Spinal cord (tissue), 10 donors: ENCODE measurements around the gene CCDC180. TPM values are rescaled to one million over a fixed set of nuclear protein-coding genes. Genes with fewer than 3 reads are reported as not detected.

Experiments
- DNase-seq, 6 donors: peaks; one replicate each; pipeline versions ENCODE4 v3.0.0 to v3.0.0-alpha.2; 2013 to 2015; ENCODE audit warnings: low spot score in 6 of 6, low read depth in 4 of 6
- H3K27ac ChIP-seq: one replicate; pipeline ENCODE4 v1.5.1; 2013; ENCODE audit warnings: low read depth, low read length, control low read depth
- H3K27me3 ChIP-seq: one replicate; pipeline ENCODE4 v1.6.1; 2013; ENCODE audit warnings: low read length; ENCODE audit not compliant: control insufficient read depth, insufficient read depth
- H3K36me3 ChIP-seq: one replicate; pipeline ENCODE4 v1.6.1; 2013; ENCODE audit warnings: low read length; ENCODE audit not compliant: control insufficient read depth, insufficient read depth
- H3K4me1 ChIP-seq: one replicate; pipeline ENCODE4 v1.6.1; 2013; ENCODE audit warnings: low read length; ENCODE audit not compliant: control insufficient read depth, insufficient read depth
- H3K4me3 ChIP-seq: one replicate; pipeline ENCODE4 v1.5.1; 2013; ENCODE audit warnings: low read depth, low read length, control low read depth
- H3K9me3 ChIP-seq: one replicate; pipeline ENCODE4 v1.6.1; 2013; ENCODE audit warnings: low read length; ENCODE audit not compliant: control insufficient read depth, insufficient read depth
- WGBS: methylation state at CpG from one replicate; pipeline ENCODE4 v1.1.5; 2013; ENCODE audit warnings: missing lambda C conversion rate; ENCODE audit not compliant: insufficient coverage; 5-methylcytosine and 5-hydroxymethylcytosine counted together
- polyA plus RNA-seq, 2 donors: library from polyadenylated mRNA; unstranded; fragments of 120-200 nt; gene quantifications; one replicate each; pipeline ENCODE4 v1.2.1, GENCODE V29; 2013; ENCODE audit not compliant: insufficient read length in 2 of 2
- total RNA-seq, 2 donors: library from RNA; depleted of rRNA in 1 of 2; stranded (reverse); fragments of 120-200 nt in 1 of 2; fragments of >200 nt in 1 of 2; gene quantifications; one replicate each; pipeline versions ENCODE4 v1.2.3 to v1.2.4, GENCODE V29; 2013 to 2014
- donor health status: healthy.

CCDC180 gene
- total and polyA plus RNA-seq, 4 donors: 13.7 to 29.0 (median 20.9) TPM

GRCh38 chr9:97309260-97309659, 1.8 kb downstream of the CCDC180 start:
- Histone ChIP-seq H3K27me3 (peaks cover 5% of the 10 kb centered on the region), H3K4me1 (peaks cover 11% of the 10 kb centered on the region), H3K27ac (no peak overlapping the region), H3K36me3 (peaks cover 46% of the 10 kb centered on the region), H3K9me3 (peaks cover 1% of the 10 kb centered on the region), H3K4me3 (no peak overlapping the region)
- no peak for DNase-seq
- WGBS: 100% methylated on average over 5 of the region's 5 CpGs

DNA sequence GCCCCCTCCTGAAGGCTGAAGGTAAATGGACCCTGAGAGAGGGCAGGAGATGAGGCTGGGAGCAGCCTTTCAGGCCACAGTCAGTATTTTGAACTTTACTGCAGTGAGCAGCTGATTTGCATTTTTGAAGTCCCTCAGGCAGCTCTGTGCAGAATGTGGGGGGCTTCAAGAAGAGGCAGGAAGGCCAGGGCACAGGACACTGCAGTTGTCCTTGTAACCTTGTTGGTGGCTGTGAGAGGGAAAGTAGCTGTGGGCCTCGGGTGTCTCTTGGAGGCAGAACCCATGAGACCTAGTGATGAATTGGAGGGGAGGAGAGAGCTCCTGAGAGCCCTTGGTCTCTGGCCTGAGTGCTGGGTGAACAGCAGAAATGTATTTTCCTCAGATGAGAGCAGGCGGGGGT, 2.6 kb downstream of the CCDC180 start:
- Histone ChIP-seq H3K27ac (no peak overlapping the region), H3K4me1 (peaks cover 11% of the 10 kb centered on the region), H3K9me3 (no peaks in the 10 kb centered on the region), H3K4me3 (no peak overlapping the region), H3K27me3 (peaks cover 5% of the 10 kb centered on the region), H3K36me3 (peaks cover 53% of the 10 kb centered on the region)
- 96% methylated on average over 2 of the region's 2 CpGs for WGBS
- no peak for DNase-seq

- no peak overlapping the region for H3K4me3 ChIP-seq
- H3K36me3 ChIP-seq: peaks cover 61% of the 10 kb centered on the region
- H3K27me3 ChIP-seq: peaks cover 5% of the 10 kb centered on the region
- 100% methylated on average over 2 of the region's 2 CpGs for WGBS
- DNase-seq: no peak
- peaks cover 11% of the 10 kb centered on the region for H3K4me1 ChIP-seq
- H3K27ac ChIP-seq: no peak overlapping the region
- H3K9me3 ChIP-seq: no peaks in the 10 kb centered on the region
Measured at GRCh38 chr9:97310896-97311295, 3.4 kb downstream of the CCDC180 start.

- WGBS: 80% methylated on average over 9 of the region's 12 CpGs
- Histone ChIP-seq H3K36me3 (peaks cover 68% of the 10 kb centered on the region), H3K4me3 (no peak overlapping the region), H3K27ac (no peak overlapping the region), H3K4me1 (peaks cover 11% of the 10 kb centered on the region), H3K9me3 (no peaks in the 10 kb centered on the region), H3K27me3 (peaks cover 5% of the 10 kb centered on the region)
- no peak for DNase-seq
Measured at GRCh38 chr9:97311798-97312500, 4.5 kb downstream of the CCDC180 start.

- WGBS: 81% methylated on average over 3 of the region's 5 CpGs
- Histone ChIP-seq H3K36me3 (peaks cover 71% of the 10 kb centered on the region), H3K4me3 (no peak overlapping the region), H3K4me1 (peaks cover 5% of the 10 kb centered on the region), H3K27ac (no peak overlapping the region), H3K9me3 (no peaks in the 10 kb centered on the region), H3K27me3 (peaks cover under 1% of the 10 kb centered on the region)
- DNase-seq: no peak
Measured at GRCh38 chr9:97312556-97312955, 5.1 kb downstream of the CCDC180 start.

- no peaks in the 10 kb centered on the region for H3K9me3 ChIP-seq
- DNase-seq: no peak
- H3K36me3 ChIP-seq: peaks cover 74% of the 10 kb centered on the region
- no peaks in the 10 kb centered on the region for H3K27me3 ChIP-seq
- H3K4me3 ChIP-seq: no peak overlapping the region
- H3K27ac ChIP-seq: no peak overlapping the region
- H3K4me1 ChIP-seq: no peaks in the 10 kb centered on the region
- WGBS: 60% methylated on average over 1 of the region's 4 CpGs
Measured at GRCh38 chr9:97313243-97313642, 5.8 kb downstream of the CCDC180 start.

- H3K27me3 ChIP-seq: no peaks in the 10 kb centered on the region
- no peaks in the 10 kb centered on the region for H3K4me1 ChIP-seq
- WGBS: 94% methylated on average over 5 of the region's 5 CpGs
- no peak for DNase-seq
- H3K9me3 ChIP-seq: no peaks in the 10 kb centered on the region
- no peak overlapping the region for H3K4me3 ChIP-seq
- H3K36me3 ChIP-seq: peaks cover 79% of the 10 kb centered on the region
- H3K27ac ChIP-seq: no peak overlapping the region
Measured at GRCh38 chr9:97313746-97314145, 6.3 kb downstream of the CCDC180 start.

DNA sequence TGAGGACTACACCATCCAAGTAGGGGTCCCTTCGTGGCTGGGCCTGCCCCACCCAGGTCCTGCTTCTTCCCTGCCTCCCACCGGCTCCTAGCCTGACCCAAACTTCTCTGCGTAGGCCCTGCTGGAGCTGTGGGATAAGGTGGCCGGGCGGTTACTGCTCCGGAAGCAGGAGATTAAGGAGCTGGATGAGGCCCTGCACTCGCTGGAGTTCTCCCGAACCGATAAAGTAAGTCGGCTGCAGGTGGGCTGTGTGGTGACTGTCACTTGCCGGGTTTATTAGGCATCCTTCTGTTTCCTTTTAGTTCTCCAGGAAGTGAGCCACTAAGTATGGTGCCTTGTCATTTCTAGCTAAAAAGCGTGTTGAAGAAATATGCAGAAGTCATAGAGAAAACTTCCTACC, 7.0 kb downstream of the CCDC180 start:
- H3K27ac ChIP-seq: no peak overlapping the region
- no peaks in the 10 kb centered on the region for H3K27me3 ChIP-seq
- H3K9me3 ChIP-seq: no peaks in the 10 kb centered on the region
- peaks cover 78% of the 10 kb centered on the region for H3K36me3 ChIP-seq
- no peak overlapping the region for H3K4me3 ChIP-seq
- WGBS: over 99% methylated on average over 10 of the region's 12 CpGs
- DNase-seq: no peak
- H3K4me1 ChIP-seq: no peaks in the 10 kb centered on the region

GRCh38 chr9:97315550-97315949, 8.1 kb downstream of the CCDC180 start:
- H3K9me3 ChIP-seq: no peaks in the 10 kb centered on the region
- no peaks in the 10 kb centered on the region for H3K27me3 ChIP-seq
- H3K27ac ChIP-seq: no peak overlapping the region
- 82% methylated on average over 1 of the region's 4 CpGs for WGBS
- no peak overlapping the region for H3K4me3 ChIP-seq
- no peak for DNase-seq
- peaks cover 74% of the 10 kb centered on the region for H3K36me3 ChIP-seq
- no peaks in the 10 kb centered on the region for H3K4me1 ChIP-seq

DNA sequence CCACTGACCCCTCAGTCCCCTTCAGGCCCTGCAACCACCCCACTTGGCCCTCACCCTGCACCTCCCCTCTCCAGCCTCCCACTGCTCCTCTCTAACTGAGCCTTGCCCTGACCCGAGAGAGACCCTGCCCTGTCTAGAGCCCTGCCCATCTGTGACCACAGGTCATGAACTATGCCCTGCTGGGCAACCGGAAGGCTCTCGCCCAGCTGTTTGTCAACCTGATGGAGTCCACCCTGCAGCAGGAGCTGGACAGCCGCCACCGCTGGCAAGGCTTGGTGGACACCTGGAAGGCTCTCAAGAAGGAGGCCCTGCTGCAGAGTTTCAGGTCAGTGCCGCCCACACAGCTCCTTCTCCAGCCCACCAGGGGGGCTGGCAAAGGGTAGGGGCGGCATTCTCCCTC, 9.4 kb downstream of the CCDC180 start:
- Histone ChIP-seq H3K27me3 (no peaks in the 10 kb centered on the region), H3K4me3 (no peak overlapping the region), H3K4me1 (no peaks in the 10 kb centered on the region), H3K36me3 (peaks cover 70% of the 10 kb centered on the region), H3K27ac (no peak overlapping the region), H3K9me3 (no peaks in the 10 kb centered on the region)
- DNase-seq: no peak
- 93% methylated on average over 5 of the region's 7 CpGs for WGBS
